Measurements from ENCODE around the gene SLK. TPM values are rescaled to one million over a fixed set of nuclear protein-coding genes. Genes with fewer than 3 reads are reported as not detected.

SLK gene
- total RNA-seq, 1 donor from 2014 or later: 57.7 TPM

DNA sequence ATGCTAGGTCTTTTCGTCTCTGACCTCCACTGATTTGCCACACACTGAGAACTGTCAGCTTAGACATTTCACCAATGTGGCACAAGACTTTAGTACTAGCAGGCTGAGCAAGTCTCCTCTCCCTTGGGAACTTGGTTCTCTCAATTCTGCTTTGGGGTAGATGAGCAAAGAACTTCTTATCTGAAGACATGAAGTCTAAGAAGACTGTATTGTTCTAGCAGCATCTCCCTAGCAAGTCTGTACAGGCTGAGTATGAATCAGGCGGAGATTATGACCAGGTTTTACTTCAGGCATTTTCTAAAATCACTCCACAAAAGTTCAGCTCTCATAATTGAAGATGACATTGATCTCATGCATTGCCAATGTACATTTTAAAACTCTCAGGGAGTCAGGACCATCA is 25.1 kb upstream of the SLK start:
- DNase-seq (ENCODE audit: low read depth): no peak

DNA sequence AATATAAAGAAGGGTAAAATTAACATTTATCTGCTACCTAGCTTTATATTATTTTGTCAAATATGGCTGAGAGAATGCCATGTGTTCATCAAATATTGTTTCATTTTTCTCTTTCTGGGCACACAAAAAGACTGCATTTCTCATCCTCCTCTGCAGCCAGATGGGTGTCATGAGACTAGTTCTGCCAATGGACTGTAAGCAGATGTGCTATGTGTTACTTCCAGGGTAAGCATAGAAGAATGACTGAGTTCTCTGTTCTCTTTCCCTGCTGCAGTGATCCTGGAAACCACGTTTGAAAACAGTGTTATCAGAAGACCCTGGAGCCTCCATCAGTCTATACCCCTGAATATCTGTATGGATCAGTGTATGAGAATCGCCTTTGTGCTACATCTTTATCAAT is 24.1 kb upstream of the SLK start:
- DNase-seq (ENCODE audit: low read depth): no peak

DNA sequence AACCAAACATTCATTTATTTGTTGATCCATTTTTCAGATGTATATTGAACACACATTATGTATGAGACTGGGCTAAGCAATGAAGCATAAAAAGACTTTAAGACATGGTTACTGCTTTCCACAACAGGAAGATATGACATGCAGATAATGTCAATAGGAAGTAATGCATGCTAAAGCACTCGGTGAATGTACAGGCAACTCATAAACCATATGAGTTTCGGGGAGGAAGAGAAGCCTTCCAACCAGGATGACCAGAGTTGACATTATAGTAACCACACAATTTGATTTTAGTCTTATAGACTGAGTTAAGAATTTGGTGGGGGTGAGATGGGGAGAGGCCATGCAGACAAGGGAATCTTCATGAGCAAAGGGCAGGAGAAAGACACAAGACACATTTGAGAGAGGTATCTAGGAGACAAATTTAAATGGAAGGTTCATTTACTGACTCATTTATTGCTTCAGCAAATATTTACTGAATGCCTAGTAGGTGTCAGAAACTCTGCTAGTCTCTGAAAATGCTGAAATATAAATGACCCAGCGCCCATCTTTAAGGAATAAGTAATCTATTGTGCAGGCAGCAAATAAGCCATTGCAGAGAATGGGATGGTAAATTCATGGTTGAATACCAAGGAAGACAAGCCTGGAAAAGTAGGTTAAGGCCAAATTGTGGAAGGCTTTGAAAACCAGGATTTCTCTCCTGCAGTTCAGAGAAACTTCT is 19.0 kb upstream of the SLK start:
- DNase-seq (ENCODE audit: low read depth): no peak

DNA sequence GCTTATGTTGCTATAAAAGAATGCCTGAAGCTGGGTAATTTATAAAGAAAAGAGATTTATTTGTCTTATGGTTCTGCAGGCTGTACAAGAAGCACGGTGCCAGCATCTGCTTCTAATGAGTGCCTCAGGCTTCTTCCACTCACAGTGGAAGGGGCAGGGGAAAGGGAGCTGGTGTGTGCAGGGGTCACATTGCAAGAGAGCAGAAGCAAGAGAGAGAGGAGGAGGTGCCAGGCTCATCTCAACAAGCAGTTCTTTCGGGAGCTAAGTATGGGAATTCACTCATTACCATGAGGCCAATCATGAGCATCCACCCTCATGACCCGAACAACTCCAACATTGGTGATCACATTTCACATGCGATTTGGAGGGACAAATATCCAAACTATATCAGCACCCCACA is 17.2 kb upstream of the SLK start:
- no peak for DNase-seq (ENCODE audit: low read depth)

DNA sequence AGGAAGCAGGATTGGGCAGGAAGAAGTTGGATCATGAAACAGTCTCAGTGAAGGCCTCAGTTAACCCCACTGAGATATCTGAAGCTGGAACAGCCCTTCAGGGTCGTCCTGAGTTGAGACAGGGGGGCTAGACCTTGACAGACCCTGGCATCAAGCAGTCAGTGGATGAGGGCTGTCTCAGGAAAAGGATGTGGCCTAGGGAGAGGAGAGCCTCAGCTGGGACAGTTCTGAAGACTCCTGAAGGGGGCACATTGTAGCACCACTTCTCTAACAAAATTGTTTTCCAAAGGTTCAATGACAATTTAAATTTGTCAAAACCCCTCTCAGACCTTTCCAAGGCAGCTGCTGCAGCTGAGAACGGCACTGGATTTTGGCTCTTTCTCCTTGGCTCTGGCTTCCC is 15.8 kb upstream of the SLK start:
- DNase-seq (ENCODE audit: low read depth): no peak

DNA sequence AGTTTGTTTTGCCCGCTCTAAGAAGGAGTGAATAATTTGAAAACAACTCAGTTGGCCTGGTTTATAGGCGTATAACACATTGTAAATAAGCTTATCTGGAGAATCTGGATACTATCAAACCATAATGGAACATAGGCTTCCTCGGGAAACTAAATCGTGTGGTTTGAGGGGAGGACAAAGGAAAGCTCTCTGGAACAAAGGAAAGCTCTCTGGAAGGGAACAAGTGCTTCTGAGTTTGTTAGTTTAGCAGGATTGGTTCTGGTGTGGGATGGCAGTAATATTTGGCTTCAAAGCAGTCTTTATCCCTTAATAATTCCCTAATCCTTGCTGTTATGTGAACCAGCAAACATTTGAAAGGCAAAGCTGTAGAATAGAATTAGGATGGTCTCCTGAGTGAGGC is 15.0 kb upstream of the SLK start:
- no peak for DNase-seq (ENCODE audit: low read depth)

DNA sequence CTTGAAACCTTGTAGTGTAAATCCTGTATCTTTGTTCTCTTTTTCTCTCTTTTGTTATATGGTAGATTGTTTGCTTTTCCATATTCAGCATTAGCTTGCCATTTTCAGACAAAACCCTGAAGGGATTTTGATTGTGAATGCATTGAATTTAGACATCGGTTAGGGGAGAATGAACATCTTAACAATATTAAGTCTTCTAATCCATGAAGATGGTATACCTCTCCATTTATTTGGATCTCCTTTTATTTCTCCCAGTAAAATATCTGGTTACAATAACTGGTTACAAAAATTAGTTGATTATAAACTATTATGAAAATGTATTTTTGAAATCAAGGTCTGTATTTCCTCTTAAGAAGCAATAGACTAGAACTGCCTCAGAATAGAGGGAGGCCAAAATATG is 12.4 kb upstream of the SLK start:
- DNase-seq (ENCODE audit: low read depth): no peak

DNA sequence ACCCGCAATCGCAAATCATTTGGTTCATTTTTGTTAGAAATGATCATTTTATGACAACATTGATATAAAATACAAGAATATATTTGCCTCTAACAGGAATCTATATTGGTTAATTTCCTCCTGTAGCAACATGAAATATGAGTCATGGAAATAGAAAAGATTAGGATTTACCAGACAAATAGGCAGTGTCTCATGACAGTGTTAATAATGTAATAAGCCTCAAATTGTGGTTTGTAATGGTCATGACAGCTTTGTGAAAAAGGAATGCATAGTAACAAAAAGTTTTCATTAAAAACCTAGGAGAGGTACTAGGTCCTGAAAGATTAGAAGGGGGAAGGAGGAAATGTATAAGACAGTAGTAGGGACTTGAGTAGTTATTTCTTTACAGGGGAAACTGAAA is 7.9 kb upstream of the SLK start:
- DNase-seq (ENCODE audit: low read depth): no peak

DNA sequence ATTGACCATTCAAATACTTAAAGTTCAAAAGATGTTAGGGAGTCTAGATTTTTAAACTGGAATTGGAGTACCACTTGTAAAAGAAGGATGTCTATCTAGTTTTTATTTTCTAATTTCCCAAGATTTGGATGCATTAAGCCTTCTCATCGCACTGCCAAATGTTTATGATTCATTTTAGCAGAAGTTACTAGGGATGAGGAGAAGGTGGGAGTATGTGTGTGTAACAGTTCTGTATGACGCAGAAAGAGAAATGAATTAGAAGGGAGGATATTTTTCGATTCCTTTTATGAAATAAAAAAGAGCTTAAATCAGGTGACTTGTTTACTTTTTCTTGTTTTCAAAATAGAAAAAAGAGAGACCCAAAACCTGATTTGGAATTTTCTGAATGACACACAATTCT is 6.8 kb upstream of the SLK start:
- no peak for DNase-seq (ENCODE audit: low read depth)

DNA sequence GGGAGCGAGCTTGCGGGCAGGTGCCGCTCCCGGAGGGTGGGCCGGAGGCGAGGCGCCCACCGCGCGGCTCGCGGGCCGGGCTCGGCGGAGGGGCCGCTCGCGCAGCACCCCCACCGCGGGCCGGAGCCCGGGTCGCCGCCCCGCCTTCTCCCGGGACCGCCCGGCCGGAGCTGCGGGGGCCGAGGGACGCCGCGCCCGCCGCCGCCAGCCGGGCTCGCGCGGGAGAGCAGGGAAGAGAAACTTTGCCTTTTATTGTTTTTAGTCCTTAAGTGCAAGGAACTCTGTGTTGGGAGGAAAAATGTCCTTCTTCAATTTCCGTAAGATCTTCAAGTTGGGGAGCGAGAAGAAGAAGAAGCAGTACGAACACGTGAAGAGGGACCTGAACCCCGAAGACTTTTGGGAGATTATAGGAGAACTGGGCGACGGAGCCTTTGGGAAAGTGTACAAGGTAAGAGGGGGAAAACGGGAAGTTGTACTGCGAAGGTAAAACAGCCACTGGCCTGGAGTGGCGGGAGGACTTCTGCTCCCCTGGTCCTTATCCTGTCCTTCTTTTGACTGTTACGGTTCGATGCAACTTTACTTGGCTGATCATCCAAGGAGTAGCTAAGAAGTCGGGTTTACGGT is 620 bp downstream of the SLK start:
- peak; percentile 37 for DNase-seq (ENCODE audit: low read depth)

DNA sequence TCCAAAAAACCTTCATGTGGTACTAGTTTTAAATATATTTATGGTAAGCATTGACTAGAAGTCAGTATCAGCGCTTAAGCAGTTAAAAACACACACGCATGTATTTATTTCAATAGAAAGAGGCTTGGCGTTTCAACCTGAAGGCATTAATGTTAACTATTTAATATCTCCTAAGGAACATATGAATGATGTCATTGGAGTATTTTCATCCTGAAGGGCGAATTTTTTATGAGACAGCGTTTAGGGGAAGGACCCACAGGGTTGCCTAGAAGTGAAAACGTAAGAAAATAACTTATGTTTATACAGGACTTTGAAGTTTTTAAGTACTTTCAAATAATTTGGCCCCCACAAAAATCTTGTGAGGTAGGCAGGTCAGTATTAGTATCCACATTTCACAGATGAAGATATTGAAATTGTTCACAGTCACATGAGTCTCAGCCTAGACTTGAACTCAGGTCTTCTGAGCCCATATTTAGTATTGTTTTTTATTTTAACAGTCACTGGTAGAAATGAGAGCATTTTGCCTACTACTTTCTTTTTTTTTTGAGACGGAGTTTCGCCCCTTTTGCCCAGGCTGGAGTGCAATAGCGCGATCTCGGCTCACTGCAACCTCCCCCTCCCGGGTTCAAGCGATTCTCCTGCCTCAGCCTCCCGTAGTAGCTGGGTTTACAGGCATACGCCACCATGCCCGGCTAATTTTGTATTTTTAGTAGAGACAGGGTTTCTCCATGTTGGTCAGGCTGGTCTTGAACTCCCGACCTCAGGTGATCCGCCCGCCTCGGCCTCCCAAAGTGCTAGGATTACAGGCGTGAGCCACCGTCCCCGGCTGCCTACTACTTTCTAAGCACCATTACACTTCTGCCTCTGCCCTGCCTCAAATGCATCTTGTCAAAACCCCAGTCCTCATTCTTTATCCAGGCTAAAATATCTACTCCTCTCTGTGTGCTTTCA is 1.8 kb downstream of the SLK start:
- DNase-seq (ENCODE audit: low read depth): peak; percentile 10

DNA sequence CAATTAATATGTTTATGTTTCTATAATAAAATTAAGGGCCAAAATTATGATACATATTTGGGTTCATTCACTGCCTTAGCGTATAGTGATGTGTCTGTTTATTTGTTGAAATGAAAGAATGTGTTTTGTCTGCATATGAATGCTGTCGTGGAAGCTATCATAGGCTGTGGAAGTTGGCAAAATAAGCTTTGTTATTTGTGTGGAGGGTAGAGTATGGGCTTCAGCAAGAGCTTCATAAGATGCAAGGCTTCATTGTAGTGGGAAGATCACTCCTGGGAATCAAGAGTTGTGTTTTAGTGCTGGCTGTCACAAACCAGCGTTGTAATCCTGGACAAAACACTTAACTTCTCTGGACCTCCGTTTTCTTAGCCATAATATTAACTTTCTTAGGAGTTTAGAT is 2.5 kb downstream of the SLK start:
- DNase-seq (ENCODE audit: low read depth): no peak

DNA sequence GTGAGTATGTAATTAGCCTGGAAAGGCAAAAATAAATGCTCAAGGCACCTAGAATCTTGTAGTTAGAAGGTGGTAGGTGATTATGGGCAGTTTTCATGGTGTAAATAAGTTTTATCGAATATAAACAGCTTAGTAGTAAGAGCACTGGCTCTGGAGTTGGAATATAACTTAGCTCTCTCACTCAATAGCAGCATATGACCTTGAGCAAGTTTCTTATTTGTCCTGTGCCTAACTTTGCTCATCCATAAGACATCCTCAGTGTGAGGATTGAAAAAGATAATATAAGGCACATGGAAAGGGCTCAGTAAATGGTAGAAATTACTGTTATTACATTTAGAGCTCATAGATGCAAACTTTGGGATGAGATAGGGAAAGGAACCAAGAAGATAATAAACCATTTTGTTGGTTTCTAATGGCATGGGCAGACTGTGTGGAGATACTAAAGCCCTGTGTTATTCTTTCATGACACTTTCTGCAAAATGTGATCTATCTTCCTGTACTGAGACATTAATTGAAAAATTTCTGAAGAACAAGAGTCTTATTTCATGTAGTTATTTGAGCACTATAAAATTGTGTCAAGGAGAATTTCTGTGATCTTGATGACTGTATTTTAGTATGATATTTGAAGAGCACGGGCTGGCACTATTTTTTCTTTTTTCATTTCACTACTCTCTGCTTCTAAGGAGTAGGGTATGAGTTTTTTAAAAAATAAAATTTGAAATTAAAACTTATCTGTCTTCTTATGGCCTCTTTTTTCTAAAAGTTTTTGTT is 3.1 kb downstream of the SLK start:
- DNase-seq (ENCODE audit: low read depth): peak; percentile 6

DNA sequence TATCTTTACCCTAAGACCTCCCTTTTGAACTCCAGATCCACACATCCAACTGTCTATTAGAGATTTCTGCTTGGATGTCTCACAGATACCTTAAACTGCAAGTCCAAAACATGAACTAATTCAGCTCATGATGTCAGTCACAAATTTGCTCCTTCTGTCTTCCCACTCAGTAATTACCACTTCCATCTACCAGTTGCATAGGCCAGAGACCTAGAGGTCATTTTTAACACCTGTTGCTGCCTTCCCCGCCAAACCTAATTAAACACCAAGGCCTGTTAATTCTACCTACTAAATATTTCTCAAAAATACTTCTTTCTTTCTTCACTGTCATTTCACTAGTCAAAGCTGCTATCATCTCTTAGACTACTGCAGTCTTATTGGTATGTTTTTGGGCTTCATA is 8.2 kb downstream of the SLK start:
- peak; percentile 16 for DNase-seq (ENCODE audit: low read depth)

DNA sequence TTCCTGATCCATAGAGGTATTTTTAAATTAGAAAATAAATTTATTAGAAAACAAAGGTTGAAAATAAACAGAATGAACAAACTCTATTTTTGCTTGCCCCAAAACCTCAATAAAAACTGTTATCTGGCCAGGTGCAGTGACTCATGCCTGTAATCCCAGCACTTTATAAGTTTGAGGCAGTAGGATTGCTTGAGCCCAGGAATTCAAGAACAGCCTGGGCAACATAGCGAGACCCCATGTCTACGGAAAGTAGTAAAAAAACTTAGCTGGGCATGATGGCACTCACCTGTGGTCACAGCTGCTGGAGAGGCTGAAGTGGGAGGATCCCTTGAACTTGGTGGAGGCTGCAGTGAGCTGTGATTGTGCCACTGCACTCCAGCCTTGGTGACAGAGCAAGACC is 10.3 kb downstream of the SLK start:
- no peak for DNase-seq (ENCODE audit: low read depth)

DNA sequence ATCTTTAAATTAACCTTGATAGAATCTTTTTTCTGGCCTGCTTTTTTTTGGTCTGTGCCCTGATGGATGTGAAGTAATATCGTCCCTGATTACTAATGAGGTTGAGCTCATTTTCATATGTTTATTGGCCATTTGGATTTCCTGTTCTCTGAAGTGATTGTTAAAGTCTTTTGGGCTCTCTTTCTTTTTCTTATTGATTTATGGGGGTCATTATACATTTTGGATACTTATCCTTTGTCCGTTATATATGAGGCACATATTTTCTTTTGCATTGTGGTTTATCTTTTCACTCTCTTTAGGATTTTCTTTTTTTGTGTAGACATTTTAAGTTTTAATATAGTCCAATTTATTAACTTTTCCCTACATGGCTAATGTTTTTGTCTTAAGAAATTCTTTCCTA is 12.6 kb downstream of the SLK start:
- no peak for DNase-seq (ENCODE audit: low read depth)

DNA sequence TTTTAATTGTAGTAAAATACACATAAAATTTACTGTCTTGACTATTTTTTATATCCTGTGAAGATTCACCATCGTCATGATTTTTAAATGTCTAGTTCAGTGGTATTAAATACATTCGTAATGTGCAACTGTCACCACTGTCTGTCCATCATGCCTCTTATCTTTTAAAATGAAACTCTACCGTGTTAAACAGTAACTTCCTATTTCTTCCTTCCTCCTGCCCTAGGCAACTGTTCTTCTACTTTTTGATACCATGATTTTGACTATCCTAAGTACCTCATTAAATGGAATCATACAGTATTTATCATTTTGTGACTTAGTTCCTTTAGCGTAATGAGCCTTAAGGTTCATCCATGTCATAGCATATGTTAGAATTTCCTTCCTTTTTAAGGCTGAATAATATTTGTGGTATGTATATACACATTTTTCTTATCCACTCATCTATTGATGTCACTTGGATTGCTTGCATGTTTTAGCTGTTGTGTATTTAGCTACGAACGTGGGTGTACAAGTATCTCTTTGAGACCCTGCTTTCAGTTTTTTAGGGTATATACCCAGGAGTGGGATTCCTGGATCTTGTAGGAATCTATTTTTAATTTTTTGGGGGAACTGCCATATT is 13.5 kb downstream of the SLK start:
- no peak for DNase-seq (ENCODE audit: low read depth)

DNA sequence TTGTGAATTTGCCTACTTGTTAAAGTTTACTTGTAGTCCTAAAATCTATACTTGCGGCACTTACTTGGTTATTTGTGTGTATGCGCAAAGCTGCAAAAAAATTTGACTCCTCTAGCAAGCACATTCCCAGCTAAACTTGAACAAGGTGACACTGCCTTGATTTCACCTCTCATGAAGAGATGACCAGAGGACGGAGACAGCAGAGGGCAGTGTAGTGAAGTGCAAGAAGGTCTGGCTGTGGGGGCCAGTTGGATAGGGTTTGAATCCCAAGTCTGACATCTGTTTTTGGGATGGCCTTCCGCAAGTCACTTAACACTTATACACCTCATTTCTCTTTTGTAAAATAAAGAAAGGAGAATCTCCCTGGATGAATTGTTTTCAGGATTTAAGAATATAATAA is 15.7 kb downstream of the SLK start:
- DNase-seq (ENCODE audit: low read depth): no peak

DNA sequence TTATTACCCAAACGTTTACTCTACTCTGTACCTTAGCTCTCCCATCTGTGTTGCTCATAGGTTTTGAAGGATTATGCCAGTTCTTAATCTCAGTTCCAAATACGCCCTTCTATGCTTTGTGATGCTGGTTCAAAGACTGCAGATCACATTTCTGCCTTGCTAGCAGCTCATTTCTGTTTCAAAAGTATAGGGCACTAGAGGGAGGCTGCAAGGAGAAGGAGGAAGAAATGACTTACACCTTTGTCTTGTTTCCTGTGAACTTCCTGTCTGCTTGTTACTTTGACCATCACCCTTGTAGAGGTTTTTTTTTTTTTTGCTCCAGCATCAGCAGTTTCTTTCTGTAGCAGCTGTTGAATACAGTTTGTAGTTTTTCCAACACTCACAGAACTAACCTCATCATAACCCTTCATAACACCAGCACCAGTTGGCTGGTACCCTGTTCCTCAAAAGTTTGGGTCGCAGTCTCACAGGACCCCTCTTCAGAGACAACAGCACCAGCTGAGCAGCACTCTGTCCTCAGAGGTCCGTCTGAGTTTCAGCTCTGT is 16.5 kb downstream of the SLK start:
- DNase-seq (ENCODE audit: low read depth): peak; percentile 33

DNA sequence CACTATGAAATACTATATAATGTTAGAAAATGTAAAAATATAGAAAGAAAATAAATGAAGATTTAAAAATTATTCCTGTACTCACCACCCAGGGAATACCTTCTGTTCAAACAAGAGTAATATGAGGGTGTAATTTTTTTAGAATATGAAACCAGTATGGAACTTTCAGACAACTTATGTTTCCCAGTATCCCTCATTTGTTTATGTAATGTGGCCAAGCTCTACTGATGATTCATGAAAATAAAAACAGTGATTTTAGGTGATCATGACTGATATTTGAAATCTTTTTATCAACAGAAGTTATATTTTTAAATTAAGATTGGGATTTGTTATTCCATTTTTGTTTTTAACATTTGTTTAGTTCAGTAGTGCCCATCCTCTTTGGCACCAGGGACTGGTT is 18.8 kb downstream of the SLK start:
- DNase-seq (ENCODE audit: low read depth): no peak

DNA sequence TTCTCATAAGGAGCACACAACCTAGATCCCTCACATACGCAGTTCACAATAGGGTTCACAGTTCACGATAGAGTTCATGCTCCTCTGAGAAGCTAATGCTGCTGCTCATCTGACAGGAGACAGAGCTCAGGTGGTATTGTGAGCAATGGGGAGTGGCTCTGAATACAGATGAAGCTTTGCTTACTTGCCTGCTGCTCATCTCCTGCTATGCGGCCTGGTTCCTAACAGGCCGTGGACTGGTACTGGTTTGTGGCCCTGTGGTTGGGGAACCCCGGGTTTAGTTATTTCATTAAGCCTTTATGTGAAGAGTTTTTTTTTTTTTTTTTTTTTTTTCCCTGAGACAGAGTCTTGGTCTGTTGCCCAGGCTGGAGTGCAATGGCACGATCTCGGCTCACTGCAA is 19.4 kb downstream of the SLK start:
- no peak for DNase-seq (ENCODE audit: low read depth)
